GM21423 (cell line): ENCODE measurements around the gene PICALM.
"Not testable (repeated sequence)": the region's sequence is repeated elsewhere in the genome, so short reads cannot be mapped to it uniquely, and the experiment has no call there.

ENCODE experiments used
- ATAC-seq: cut with Tn5 transposase; IDR thresholded peaks from one replicate; pipeline ENCODE4 v1.9.1; 2021; ENCODE audit warnings: mild to moderate bottlenecking, moderate library complexity; ENCODE audit not compliant: unreplicated experiment

PICALM gene

GRCh38 chr11:85945788-85946187, 123.1 kb downstream of the PICALM start:
- no peak for ATAC-seq

- no peak for ATAC-seq
Measured at GRCh38 chr11:85945296-85945695, 123.6 kb downstream of the PICALM start.

- ATAC-seq: no peak
Measured at GRCh38 chr11:85941380-85941973, 127.4 kb downstream of the PICALM start.

- no peak for ATAC-seq
Measured at GRCh38 chr11:85939099-85940015, 129.5 kb downstream of the PICALM start.

GRCh38 chr11:85937835-85938234, 131.0 kb downstream of the PICALM start:
- ATAC-seq: no peak

- ATAC-seq: no peak
Measured at GRCh38 chr11:85935751-85936150, 133.1 kb downstream of the PICALM start.

GRCh38 chr11:85934596-85935169, 134.2 kb downstream of the PICALM start:
- ATAC-seq: no peak

- ATAC-seq: no peak
Measured at GRCh38 chr11:85930879-85931366, 138.0 kb downstream of the PICALM start.

GRCh38 chr11:85926653-85927214, 142.2 kb downstream of the PICALM start:
- not testable (repeated sequence) for ATAC-seq

GRCh38 chr11:85923455-85923854, 145.4 kb downstream of the PICALM start:
- ATAC-seq: no peak

GRCh38 chr11:85922367-85922766, 146.5 kb downstream of the PICALM start:
- ATAC-seq: peak; percentile 82

- no peak for ATAC-seq
Measured at GRCh38 chr11:85918910-85919794, 149.7 kb downstream of the PICALM start.

- no peak for ATAC-seq
Measured at GRCh38 chr11:85914425-85914824, 154.5 kb downstream of the PICALM start.

- ATAC-seq: no peak
Measured at GRCh38 chr11:85913513-85913912, 155.4 kb downstream of the PICALM start.

GRCh38 chr11:85912414-85912813, 156.5 kb downstream of the PICALM start:
- no peak for ATAC-seq
